ENCODE results near the gene DCAF11.
"Not testable (repeated sequence)": the region's sequence is repeated elsewhere in the genome, so short reads cannot be mapped to it uniquely, and the experiment has no call there.

The DCAF11 gene

GRCh38 chr14:24098229-24098926 lies 16.2 kb upstream of the DCAF11 start:
- no peak for DNase-seq

- no peak for DNase-seq
Observed at GRCh38 chr14:24098927-24099813, 15.4 kb upstream of the DCAF11 start.

GRCh38 chr14:24100197-24100981 lies 14.2 kb upstream of the DCAF11 start:
- DNase-seq = no peak

GRCh38 chr14:24100982-24101494 lies 13.5 kb upstream of the DCAF11 start:
- no peak for DNase-seq

GRCh38 chr14:24102357-24103048 lies 12.1 kb upstream of the DCAF11 start:
- DNase-seq = no peak

GRCh38 chr14:24103451-24103850 lies 11.1 kb upstream of the DCAF11 start:
- no peak for DNase-seq

- DNase-seq = not testable (repeated sequence)
Observed at GRCh38 chr14:24105609-24106239, 8.9 kb upstream of the DCAF11 start.

- DNase-seq = no peak
Observed at GRCh38 chr14:24106672-24107271, 7.8 kb upstream of the DCAF11 start.

- DNase-seq = no peak
Observed at GRCh38 chr14:24108336-24108874, 6.2 kb upstream of the DCAF11 start.

GRCh38 chr14:24110060-24110459 lies 4.5 kb upstream of the DCAF11 start:
- DNase-seq = no peak

- DNase-seq = no peak
Observed at GRCh38 chr14:24110523-24110922, 4.1 kb upstream of the DCAF11 start.

- no peak for DNase-seq
Observed at GRCh38 chr14:24113379-24113800, 1.2 kb upstream of the DCAF11 start.

GRCh38 chr14:24113801-24114531 lies 611 bp upstream of the DCAF11 start:
- DNase-seq = peak; percentile 93

- DNase-seq = no peak
Observed at GRCh38 chr14:24115422-24116127, 998 bp downstream of the DCAF11 start.

GRCh38 chr14:24116128-24116814 lies 1.7 kb downstream of the DCAF11 start:
- DNase-seq = no peak

- no peak for DNase-seq
Observed at GRCh38 chr14:24117179-24117578, 2.6 kb downstream of the DCAF11 start.

GRCh38 chr14:24119691-24120090 lies 5.1 kb downstream of the DCAF11 start:
- no peak for DNase-seq

GRCh38 chr14:24121210-24121609 lies 6.6 kb downstream of the DCAF11 start:
- no peak for DNase-seq

GRCh38 chr14:24122416-24122815 lies 7.8 kb downstream of the DCAF11 start:
- no peak for DNase-seq

Measured in NCI-H2171 treated with DMSO at 0.1 percent for 48 hours (cell line).